T-helper 1 cell treated with Interleukin-12 subunit alpha and Interleukin-12 subunit beta and Interleukin-4 antibody, amounts not matched to agents 30 μg/mL and 1 μg/mL, for 36 hours (primary cell): ENCODE measurements around the gene WNT7A.

Experiments
- H3K27ac Mint-ChIP-seq: one replicate; pipeline ENCODE4 v1.8.0; 2021; ENCODE audit warnings: mild to moderate bottlenecking, mixed read lengths
- H3K27me3 Mint-ChIP-seq: one replicate; pipeline ENCODE4 v1.8.0; 2021; ENCODE audit warnings: low read depth, mixed read lengths
- H3K36me3 Mint-ChIP-seq: one replicate; pipeline ENCODE4 v1.8.0; 2021; ENCODE audit warnings: low read depth, mixed read lengths
- H3K4me1 Mint-ChIP-seq: one replicate; pipeline ENCODE4 v1.8.0; 2021; ENCODE audit warnings: low read depth, mixed read lengths
- H3K4me3 Mint-ChIP-seq: one replicate; pipeline ENCODE4 v1.8.0; 2021; ENCODE audit warnings: mild to moderate bottlenecking, moderate library complexity, mixed read lengths
- H3K9me3 Mint-ChIP-seq: one replicate; pipeline ENCODE4 v1.8.0; 2021; ENCODE audit warnings: mixed read lengths

WNT7A gene

DNA sequence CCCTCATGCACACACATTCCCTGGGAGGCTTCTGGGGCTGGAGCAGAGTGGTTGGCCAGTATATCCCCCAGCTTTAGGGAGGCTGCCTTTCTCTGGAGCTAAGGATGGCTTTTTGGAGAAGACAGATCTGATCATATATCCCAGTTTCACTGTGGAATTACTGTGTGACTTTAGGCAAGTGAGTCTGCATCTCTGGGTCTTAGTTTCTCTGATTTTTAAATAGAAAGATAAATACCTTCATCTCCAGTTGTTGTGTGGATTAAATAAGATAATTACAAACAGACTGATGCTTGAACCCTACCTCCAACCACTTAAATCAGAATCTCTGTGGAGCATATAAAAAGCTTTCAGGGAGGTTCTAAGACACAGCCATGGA lies 11.1 kb upstream of the WNT7A start:
- Mint-ChIP-seq H3K9me3 (no peaks in the 10 kb centered on the region), H3K4me1 (peaks cover 25% of the 10 kb centered on the region), H3K27me3 (peaks cover 4% of the 10 kb centered on the region), H3K4me3 (peak overlapping the region; percentile 68), H3K36me3 (peaks cover 4% of the 10 kb centered on the region), H3K27ac (peak overlapping the region; percentile 86)

DNA sequence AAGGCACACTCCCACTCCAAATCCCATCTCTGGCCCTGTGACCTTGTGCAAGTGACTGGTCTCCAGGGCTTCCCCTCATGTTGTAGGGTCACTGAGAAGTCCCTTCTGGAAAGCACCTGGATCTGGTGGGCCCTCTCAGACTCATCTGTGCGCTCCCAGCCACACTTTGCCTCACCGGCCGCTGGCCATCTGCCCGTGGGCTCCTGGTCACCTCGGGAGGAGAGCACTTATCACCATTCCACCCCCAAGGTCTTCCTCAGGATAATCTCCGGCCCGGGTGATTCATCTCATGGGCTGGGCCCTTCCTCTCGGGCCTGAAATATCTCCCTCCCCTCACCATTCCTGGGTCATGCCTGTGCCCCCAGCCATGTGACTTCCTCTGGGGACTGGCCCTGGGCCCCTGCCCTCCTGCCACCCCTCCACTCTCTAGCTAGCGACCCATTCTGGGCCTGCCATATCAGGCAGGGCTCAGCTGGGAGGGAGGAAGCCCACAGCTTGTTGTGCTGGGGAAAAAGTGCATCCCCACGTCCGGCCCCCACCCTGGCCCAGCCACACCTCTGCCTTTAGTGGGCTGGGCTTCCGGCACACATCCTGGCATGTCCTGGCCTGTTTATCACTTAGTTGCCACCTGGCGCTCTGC lies 10.6 kb upstream of the WNT7A start:
- Mint-ChIP-seq H3K9me3 (no peaks in the 10 kb centered on the region), H3K27ac (peak overlapping the region; percentile 86), H3K36me3 (peaks cover 4% of the 10 kb centered on the region), H3K4me1 (peaks cover 20% of the 10 kb centered on the region), H3K27me3 (peaks cover 4% of the 10 kb centered on the region), H3K4me3 (peak overlapping the region; percentile 68)

DNA sequence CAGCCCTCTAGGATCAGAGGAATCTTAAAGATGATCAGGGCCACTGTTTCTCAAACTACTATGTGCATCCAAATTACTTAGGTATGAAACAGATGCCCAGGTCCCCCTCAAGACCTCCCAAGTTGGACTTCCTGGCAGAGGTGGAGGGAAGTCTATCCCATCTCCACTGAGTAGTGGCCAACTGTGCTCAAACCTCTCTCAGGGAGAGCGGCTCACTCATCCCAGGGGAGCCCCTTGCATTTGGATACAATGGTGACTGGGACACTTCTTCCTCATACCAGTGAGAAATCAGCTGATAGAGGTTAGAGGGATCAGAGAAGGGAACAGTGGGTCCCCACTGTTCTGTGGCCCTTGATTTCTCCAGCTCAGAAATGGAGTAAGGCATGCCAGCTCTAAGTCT lies 8.7 kb upstream of the WNT7A start:
- Mint-ChIP-seq H3K27ac (no peak overlapping the region), H3K4me3 (no peak overlapping the region), H3K27me3 (peaks cover 24% of the 10 kb centered on the region), H3K4me1 (peaks cover 15% of the 10 kb centered on the region), H3K36me3 (peaks cover 2% of the 10 kb centered on the region), H3K9me3 (no peaks in the 10 kb centered on the region)

DNA sequence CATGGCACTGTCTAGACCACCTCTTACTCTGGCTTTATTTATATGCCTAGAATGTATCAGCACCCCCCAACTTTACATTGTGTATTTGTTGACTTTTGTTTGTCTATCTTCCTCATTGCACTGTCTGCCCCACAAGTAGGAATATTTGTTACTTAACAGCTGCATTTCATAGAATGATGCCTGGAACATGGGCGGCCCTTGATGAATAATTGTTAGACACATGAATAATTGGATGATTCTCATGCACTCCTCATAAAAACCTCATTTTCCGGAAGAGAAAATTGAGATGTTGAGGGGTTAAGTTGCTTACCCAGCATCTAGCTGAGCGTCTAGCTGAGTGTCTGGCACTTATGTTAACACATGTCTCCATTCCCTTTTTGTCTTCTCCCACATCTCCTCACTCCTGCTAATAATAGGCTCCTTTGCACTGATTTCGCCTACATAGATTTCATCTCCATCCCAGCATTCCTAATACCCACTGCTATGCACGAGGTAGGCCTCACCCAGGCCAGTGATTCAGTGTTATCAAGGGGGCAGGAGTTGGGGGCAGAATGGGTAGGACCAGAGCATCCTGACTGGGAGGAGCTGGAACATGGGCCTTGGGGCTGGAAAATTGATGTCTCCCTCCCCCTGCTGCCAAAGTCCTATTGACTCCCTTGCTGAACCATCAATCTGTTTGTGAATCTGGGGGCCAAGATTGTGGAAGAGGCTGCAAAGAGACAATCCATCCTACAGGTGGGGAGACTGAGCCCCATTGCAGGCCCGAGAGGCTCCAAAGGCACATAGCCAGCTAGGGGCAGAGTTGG lies 7.8 kb upstream of the WNT7A start:
- no peaks in the 10 kb centered on the region for H3K9me3 Mint-ChIP-seq
- peaks cover 15% of the 10 kb centered on the region for H3K4me1 Mint-ChIP-seq
- H3K27ac Mint-ChIP-seq, result no peak overlapping the region
- peaks cover 2% of the 10 kb centered on the region for H3K36me3 Mint-ChIP-seq
- H3K4me3 Mint-ChIP-seq, result no peak overlapping the region
- peaks cover 31% of the 10 kb centered on the region for H3K27me3 Mint-ChIP-seq

DNA sequence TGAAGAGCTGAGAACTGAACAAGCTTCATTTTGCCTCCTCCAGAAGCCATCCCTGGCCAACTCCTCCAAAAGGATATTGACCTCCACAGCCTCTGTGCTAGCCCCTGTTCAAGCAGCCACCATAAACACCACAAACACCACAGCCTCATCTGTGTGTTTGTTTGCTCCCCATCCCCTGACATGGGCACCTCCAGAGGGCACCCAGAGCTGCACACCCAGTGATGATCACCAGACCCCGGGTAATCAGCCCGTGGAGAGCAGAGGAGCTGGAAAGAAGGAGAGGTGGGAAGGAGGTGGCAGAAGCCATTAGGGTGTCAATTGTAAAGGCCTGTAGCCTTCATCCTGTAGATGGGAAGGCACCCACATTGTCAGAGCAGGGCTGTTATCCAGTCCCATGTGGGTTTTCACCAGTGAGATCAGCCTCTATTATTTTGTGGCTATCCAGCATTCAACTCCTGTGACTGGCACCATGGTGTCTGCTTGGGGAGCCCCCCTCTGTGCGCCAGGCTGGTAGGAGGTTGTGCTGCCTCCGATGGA lies 6.8 kb upstream of the WNT7A start:
- H3K27me3 Mint-ChIP-seq, result peaks cover 41% of the 10 kb centered on the region
- no peak overlapping the region for H3K27ac Mint-ChIP-seq
- H3K4me1 Mint-ChIP-seq, result peaks cover 15% of the 10 kb centered on the region
- peaks cover 2% of the 10 kb centered on the region for H3K36me3 Mint-ChIP-seq
- H3K9me3 Mint-ChIP-seq, result no peaks in the 10 kb centered on the region
- H3K4me3 Mint-ChIP-seq, result no peak overlapping the region

DNA sequence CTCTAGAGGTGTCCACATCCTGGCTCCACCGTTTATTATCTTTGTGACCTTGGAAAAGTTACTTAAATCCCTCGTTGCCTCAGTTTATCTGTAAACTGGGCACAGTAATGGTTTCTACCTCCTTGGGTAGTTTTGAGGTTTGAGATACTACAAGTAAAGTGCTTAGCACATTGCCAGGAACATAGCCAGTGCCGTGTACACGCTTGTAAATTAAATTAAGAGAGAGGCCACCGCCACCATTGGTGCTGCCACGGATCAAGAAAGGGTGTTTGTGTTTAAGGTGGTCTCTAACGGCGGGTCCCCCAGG lies 5.8 kb upstream of the WNT7A start:
- Mint-ChIP-seq H3K27ac (no peak overlapping the region), H3K9me3 (no peaks in the 10 kb centered on the region), H3K4me3 (no peak overlapping the region), H3K27me3 (peaks cover 50% of the 10 kb centered on the region), H3K4me1 (peaks cover 6% of the 10 kb centered on the region), H3K36me3 (peaks cover 2% of the 10 kb centered on the region)

DNA sequence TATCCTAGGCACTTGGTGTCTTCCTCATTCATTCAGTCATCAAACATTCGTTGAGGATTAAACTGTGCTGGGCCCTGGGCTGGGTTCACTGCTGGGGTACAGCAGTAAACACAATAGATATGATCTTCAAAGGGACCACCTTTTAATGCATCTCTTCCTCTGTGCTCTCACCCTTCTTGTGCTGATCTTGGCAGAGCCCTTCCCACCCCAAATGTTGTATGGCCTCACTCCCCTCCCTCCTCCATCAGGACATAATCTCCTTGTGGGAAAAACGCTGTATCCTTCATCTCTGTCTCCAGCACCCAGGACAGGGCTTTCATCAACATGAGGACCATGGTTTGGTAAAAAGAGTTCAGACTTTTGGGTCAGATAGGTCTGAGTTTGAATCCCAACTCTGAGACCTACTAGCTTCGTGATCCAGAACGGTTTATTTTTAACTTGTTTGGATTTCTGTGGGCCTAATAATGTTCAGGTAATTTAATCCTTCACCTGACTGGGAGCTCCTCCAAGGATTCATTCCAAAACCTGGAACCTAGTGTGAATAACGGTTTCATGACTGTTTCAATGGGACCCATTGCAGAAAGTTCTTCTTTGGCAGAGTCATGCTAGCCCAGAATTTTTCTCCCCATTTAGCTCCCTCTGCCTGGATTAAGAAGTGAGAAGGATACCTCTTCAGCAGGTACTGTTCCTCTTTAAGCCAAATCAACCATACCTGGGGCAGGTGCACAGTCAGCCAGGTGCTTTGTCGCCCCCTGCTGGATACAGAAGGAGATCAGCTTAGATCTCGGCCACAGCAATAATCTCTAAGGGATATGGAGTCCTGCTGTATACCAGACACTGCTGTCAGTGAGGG lies 5.2 kb upstream of the WNT7A start:
- H3K4me3 Mint-ChIP-seq, result no peak overlapping the region
- no peaks in the 10 kb centered on the region for H3K4me1 Mint-ChIP-seq
- no peaks in the 10 kb centered on the region for H3K9me3 Mint-ChIP-seq
- no peak overlapping the region for H3K27ac Mint-ChIP-seq
- H3K36me3 Mint-ChIP-seq, result no peaks in the 10 kb centered on the region
- H3K27me3 Mint-ChIP-seq, result peaks cover 50% of the 10 kb centered on the region

DNA sequence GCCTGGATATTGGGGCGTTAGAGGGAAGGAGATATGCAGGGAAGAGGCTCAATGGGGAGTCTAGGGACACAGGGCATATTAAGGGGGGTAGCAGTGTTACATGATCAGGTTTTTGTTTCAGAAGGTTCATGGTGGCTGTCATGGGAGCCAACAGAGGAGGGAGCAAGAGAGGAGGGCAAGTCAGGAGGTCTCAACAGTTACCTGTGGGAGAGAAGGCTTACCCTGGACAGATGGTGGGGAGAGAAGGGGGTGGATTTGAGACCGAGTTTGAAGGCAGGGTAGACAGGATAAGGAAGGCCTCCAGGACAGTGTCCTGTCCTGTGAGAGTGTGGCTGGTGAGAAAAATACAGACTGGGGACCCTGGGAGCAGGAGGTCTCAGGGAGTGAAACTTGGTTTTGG lies 3.8 kb upstream of the WNT7A start:
- H3K27me3 Mint-ChIP-seq, result peaks cover 58% of the 10 kb centered on the region

DNA sequence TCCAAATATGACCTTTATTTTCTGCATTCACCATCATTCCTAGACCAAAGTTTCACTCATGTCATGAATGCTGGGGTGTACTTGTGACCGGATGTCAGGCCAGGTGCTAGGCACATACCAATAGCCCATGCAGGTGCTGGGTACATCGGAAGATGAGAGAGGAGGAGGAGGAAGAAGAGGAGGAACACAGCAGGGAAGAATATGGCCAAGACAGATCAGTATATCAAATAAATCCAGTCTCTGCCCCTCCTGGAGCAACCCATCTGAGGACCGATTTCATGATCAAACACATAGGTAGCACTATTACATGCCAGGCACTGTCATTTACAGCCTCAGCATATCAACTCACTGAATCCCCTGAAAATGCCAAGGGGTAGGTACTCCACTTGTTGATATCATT lies 3.0 kb upstream of the WNT7A start:
- Mint-ChIP-seq H3K4me1 (peaks cover 2% of the 10 kb centered on the region), H3K4me3 (no peak overlapping the region), H3K27me3 (peaks cover 63% of the 10 kb centered on the region), H3K27ac (no peak overlapping the region), H3K36me3 (no peaks in the 10 kb centered on the region), H3K9me3 (no peaks in the 10 kb centered on the region)

More for the DNA sequence above, 3.8 kb upstream of the WNT7A start:
- no peak overlapping the region for H3K27ac Mint-ChIP-seq
- H3K4me1 Mint-ChIP-seq, result no peaks in the 10 kb centered on the region
- no peaks in the 10 kb centered on the region for H3K9me3 Mint-ChIP-seq
- H3K4me3 Mint-ChIP-seq, result no peak overlapping the region
- H3K36me3 Mint-ChIP-seq, result no peaks in the 10 kb centered on the region

DNA sequence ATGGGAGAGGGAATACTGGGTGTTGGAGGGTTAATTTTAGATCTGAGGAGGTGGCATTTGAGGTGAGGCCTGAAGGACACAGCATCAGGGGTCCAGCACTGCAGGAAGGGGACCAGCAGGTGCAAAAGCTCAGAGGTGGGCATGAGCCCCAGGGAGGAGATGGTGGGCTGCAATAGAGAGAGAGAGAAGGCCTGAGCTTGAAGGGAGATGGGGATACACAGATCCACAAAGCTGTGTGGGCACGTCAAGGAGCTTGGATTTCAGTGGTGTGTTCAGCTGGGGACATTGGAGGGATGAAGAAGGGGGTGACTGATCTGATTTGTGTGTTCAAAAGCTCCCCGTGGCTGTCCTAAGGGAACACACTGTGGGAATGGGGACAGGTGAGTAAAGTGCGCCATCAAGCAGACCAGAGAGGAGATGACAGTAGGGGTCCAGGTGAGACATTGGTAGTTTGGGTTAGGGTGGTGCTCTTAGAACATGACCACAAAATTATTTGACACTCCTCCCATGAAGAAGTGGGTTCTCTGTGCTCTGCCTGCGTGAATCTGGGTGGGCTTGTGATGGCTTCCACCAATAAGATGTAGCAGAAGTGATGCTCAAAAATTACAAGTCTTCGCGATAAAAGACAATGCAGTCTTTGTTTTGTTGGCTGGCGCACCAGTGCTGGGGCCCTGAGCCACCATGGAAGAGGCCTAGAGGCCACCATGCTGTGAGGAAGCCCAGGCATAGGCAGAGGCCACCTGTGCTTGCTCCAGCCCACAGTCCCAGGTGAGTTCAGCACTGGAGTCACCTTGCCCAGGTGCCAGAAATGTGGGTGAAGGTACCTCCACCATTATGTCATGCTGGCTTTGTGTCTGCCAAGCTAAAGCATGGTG lies 1.9 kb upstream of the WNT7A start:
- peaks cover 2% of the 10 kb centered on the region for H3K4me1 Mint-ChIP-seq
- no peak overlapping the region for H3K27ac Mint-ChIP-seq
- peaks cover 71% of the 10 kb centered on the region for H3K27me3 Mint-ChIP-seq
- H3K9me3 Mint-ChIP-seq, result no peaks in the 10 kb centered on the region
- no peaks in the 10 kb centered on the region for H3K36me3 Mint-ChIP-seq
- H3K4me3 Mint-ChIP-seq, result no peak overlapping the region

DNA sequence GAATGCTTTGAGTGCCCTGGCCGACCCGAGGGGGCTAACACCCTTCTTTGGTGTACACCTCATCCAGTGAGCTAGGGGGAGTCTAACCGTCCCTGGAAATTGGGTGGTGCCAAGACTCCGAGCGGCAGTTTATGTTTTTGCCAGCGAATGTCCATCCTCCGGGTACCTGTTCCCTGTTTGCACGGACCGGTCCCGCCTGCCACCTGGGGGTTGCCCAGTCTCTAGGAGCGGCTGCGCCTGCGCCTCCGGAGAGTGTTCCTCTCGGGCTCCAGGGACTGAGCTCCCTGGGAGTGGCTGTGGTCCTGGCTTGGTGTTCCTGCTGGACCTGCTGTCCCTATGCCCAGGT lies 913 bp upstream of the WNT7A start:
- Mint-ChIP-seq H3K27me3 (peaks cover 81% of the 10 kb centered on the region), H3K9me3 (no peaks in the 10 kb centered on the region), H3K36me3 (no peaks in the 10 kb centered on the region), H3K4me1 (peaks cover 2% of the 10 kb centered on the region), H3K4me3 (no peak overlapping the region), H3K27ac (no peak overlapping the region)

DNA sequence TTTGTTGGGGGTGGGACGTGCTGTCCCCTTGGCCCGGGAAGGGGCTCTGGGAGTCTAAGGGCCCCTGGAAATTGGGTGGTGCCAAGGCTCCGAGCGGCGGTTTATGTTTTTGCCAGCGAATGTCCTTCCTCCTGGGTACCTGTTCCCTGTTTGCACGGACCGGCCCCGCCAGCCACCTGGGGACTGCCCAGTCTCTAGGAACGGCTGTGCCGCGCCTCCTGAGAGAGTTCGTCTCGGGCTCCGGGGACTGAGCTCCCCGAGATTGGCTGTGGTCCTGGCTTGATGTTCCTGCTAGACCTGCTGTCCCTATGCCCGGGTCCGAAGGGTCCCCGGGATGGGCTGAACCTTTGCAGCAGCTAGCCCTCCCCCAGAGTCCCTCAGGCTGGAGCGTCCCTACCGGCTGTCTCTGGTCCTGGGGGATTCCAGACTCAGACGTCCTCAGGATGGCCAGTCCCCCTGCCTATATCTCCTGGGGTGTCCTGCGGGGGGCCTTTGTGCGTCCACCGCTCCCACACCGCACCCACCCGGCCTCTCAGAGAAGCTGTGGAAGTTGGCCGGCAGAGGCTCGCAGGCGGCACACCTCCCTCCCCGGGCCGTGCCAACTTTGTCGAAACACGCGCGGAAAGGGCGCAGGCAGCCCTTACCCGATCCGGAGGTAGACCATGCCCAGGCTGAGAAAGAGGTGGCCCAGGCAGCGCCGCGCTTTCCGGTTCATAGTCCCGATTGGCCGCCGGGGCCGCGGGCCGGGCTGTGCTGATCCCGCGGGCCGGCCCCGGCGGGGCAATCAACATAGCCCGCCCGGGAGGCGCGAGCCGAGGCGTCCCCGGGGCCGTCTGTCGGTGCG lies 547 bp downstream of the WNT7A start:
- peak overlapping the region; percentile 29 for H3K4me3 Mint-ChIP-seq
- no peak overlapping the region for H3K27ac Mint-ChIP-seq

DNA sequence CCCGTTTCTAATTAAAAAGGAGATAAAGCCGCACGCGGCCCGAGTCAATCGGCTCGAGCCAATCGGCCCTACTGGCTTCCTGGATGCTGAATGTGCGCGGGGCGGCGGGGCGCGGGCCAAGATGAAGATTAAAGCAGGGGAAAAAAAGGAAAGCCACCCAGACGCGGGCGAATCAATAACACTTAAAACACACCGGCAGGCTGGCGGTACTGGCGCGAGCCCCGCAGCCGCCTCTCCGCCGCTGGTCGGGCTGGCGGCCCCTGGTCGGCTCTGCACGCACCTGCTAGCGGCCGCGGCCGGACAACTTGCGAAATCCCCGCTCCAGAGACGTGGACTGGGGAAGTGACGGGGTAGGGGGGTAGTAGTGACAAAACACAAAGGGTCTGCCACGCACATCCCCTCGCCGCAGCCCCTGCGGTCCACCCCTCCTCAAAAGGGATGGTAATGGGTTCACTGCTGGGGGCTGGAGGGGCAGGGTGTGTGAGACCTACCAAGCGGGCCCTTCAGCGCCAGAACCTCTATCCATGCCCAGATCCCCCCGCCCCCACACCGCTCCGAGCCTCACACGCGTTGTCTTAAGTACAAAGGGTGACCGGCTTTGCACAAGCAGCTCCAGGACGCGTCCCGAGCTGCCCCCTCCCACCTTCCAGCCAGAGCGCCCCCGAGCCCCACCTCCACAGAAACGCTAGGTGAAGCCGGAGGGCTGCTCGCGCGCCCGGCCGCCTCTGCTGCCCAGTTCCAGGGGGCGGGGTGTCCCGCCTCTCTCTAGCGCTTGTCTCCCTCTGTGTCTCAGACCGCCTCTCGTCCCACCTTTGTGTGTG lies 1.4 kb downstream of the WNT7A start:
- no peaks in the 10 kb centered on the region for H3K9me3 Mint-ChIP-seq

More for the DNA sequence above, 547 bp downstream of the WNT7A start:
- H3K36me3 Mint-ChIP-seq, result no peaks in the 10 kb centered on the region
- peaks cover 2% of the 10 kb centered on the region for H3K4me1 Mint-ChIP-seq
- no peaks in the 10 kb centered on the region for H3K9me3 Mint-ChIP-seq
- peaks cover 76% of the 10 kb centered on the region for H3K27me3 Mint-ChIP-seq

More for the DNA sequence above, 1.4 kb downstream of the WNT7A start:
- Mint-ChIP-seq H3K36me3 (no peaks in the 10 kb centered on the region), H3K4me1 (peaks cover 2% of the 10 kb centered on the region), H3K27me3 (peaks cover 72% of the 10 kb centered on the region), H3K27ac (no peak overlapping the region), H3K4me3 (peak overlapping the region; percentile 56)
